Activated CD4-positive, alpha-beta T cell treated with anti-CD3 and anti-CD28 coated beads for 1 hour (primary cell): ENCODE results near the gene ACOT8.
"Not testable (repeated sequence)": the region's sequence is repeated elsewhere in the genome, so short reads cannot be mapped to it uniquely, and the experiment has no call there.

Source experiments
- DNase-seq: peaks from one replicate; pipeline ENCODE4 v3.0.0-alpha.2; 2020

Gene ACOT8

DNA sequence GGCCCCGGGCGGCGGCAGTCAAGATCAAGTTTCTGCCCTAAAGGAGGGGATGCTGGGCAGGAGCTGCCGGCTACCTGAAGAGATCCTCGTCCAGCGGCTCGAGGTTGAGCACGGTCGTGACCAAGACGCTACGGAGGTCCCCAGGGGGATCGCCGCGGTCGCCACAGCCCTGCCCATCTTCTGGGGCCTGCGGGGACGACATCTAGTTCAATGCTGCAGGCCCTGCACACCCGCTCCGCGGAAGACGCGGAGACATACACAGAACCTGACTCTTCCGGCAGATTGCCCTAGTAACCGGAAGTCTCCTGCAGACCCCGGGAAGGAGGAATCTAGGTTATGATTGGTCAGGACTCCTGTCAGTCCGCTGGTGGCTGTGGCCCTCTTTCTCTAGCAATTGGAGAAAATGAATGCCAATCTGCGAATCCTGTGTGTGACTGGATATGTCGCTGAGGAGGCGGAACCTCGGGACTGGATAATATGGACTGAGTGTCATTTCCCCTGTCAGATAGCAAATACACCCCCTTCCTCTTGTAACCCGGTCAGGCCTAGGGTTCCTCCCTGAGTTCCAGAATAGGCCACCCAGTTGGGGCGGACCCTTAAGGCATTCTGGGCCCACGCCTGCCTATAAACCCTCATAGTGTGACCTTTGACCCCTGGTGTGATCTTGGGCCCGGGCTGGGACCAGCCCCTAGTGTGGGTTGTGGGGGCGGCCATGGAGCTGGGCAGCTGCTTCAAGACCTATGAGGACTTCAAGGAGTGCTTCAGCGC is at the start of gene ACOT8, which contains the start of gene ZSWIM3:
Gene ACOT8, minus strand, starts transcription at position 279 of the 768 bp plus-strand sequence. Its CDS starts 77 bp downstream, at position 202.
Gene ZSWIM3, plus strand, starts transcription at position 501 of the 768 bp plus-strand sequence. Its CDS starts 212 bp downstream, at position 713.
- peak; percentile 83 for DNase-seq

DNA sequence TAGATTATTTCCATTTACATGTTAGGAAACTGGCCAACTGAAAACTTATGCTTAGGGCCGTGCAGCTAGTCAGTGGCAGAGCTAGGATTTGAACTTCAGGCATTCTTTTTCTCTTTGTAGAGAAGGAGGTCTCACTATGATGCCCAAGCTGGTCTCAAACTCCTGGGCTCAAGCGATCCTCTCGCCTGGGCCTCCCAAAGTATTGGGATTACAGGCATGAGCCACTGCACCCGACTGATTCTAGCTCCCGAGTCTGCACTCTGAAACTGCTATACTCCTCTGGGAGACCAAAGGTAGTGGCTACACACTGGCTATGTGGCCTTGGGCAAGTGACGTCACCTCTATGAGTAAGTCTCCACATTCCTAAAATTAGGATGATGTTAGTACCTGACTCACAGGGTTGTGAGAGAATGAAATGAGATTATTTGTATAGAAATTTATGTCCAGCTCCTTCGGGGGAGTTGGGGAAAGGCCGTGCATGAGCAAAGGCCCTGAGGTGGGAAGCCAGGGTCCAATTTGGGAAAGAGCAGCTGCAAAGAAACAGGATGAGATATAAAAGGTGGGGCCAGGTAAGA is 48.4 kb upstream of the ACOT8 start:
- no peak for DNase-seq

- DNase-seq, result no peak
Measured at GRCh38 chr20:45904583-45905504, 47.7 kb upstream of the ACOT8 start.

- DNase-seq, result no peak
Measured at GRCh38 chr20:45902199-45902701, 45.1 kb upstream of the ACOT8 start.

DNA sequence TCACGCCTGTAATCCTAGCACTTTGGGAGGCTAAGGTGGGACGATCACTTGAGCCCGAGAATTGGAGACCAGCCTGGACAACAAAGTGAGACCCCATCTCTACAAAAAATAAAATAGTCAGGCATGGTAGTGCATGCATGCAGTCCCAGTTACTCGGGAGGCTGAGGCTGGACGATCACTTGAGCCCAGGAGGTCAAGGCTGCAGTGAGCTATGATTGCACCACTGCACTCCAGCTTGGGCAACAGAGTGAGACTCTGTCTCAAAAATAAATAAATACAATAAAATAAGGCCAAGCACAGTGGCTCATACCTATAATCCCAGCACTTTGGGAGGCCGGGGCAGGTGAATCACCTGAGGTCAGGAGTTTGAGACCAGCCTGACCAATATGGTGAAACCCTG is 44.1 kb upstream of the ACOT8 start:
- not testable (repeated sequence) for DNase-seq

DNA sequence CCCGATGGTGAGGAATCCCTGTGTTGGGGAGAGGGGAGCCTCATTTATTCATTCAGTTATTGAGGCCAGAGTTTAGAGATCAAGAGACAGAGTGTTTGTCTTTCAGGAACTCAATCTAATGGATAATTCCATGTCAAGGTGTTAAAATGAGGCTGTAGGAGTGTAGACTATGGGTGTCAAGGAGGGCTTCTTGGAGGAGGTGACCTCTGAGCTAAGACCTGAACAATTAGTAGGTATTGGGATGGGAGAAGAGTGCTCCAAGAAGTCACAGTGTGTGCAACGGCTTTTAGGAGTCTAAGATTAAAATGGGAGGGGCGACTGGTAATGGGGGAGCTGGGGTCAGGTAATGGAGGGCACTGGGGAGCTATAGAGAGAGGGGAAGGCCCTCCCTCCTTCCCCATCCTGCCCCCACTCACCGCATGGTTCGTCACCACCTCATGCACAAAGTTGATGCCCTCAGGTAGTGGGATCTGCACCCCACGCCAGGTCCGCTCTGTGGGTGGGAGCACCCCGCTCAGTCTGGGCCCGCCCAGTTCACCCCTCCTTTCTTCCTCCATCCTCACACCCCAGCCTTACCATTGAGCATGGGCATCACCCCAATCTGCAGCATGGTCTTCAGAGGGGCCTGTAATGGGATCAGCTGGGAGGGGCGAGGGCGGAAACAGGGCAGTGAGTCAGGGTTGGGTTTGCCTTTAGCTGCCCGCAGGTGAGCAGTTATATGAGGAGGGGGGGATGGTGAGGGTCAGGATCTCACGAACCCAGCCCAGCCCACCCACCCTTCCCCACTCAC is 42.0 kb upstream of the ACOT8 start:
- DNase-seq, result no peak

GRCh38 chr20:45898285-45898684 is 41.1 kb upstream of the ACOT8 start:
- no peak for DNase-seq

DNA sequence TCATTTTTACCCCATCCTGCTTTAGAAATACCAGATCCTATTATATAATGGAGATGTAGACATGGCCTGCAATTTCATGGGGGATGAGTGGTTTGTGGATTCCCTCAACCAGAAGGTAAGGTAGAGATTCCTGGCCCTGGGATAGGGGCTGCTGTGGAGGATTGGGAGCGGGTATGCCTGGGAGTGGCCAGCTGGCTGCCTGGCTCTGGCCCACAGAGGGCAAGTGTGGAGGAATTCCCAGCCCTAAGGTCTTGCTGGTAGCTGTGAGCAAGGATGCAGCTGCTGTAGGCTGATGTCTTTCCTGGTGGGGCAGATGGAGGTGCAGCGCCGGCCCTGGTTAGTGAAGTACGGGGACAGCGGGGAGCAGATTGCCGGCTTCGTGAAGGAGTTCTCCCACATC is 40.5 kb upstream of the ACOT8 start:
- no peak for DNase-seq

- no peak for DNase-seq
Measured at GRCh38 chr20:45897289-45897688, 40.1 kb upstream of the ACOT8 start.

- no peak for DNase-seq
Measured at GRCh38 chr20:45896641-45897161, 39.5 kb upstream of the ACOT8 start.

- no peak for DNase-seq
Measured at GRCh38 chr20:45894797-45895196, 37.6 kb upstream of the ACOT8 start.

GRCh38 chr20:45893831-45894230 is 36.6 kb upstream of the ACOT8 start:
- DNase-seq, result no peak

DNA sequence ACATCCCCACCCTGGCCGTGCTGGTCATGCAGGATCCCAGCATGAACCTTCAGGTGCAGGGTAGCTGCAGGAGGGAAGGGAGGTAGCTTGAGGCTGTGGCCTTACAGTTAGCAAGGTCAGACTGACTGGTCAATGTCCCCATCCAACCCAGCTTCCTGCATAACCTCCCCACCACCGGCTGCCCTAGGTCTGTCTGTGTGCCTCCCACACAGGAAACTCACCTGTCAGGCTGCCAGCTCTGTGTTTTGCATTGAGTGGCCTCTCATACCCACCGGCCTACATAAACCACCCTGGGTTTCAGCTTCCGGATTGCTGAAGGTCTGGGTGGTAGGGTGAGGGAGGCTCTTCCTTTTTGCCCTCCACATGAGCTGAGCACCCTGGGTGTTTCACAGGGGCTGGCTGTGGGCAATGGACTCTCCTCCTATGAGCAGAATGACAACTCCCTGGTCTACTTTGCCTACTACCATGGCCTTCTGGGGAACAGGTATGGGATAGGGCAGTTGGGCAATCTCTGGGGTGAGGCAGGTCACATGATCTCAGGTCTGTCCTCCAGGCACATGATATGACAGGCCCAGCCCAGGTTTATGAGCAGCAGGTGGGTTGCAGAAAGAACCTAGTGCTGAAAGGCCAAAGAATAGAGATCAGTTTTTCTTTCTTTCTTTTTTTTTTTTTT is 35.8 kb upstream of the ACOT8 start:
- DNase-seq, result no peak

- no peak for DNase-seq
Measured at GRCh38 chr20:45892049-45892825, 35.0 kb upstream of the ACOT8 start.

GRCh38 chr20:45890985-45891983 is 34.1 kb upstream of the ACOT8 start, which contains the start of the genes CTSA and NEURL2:
Gene CTSA (plus strand): TSS chr20:45891335. CDS start chr20:45891569, 234 bp downstream.
Gene NEURL2 (minus strand): TSS chr20:45891208. CDS start chr20:45890991, 217 bp downstream.
- DNase-seq, result peak; percentile 77

DNA sequence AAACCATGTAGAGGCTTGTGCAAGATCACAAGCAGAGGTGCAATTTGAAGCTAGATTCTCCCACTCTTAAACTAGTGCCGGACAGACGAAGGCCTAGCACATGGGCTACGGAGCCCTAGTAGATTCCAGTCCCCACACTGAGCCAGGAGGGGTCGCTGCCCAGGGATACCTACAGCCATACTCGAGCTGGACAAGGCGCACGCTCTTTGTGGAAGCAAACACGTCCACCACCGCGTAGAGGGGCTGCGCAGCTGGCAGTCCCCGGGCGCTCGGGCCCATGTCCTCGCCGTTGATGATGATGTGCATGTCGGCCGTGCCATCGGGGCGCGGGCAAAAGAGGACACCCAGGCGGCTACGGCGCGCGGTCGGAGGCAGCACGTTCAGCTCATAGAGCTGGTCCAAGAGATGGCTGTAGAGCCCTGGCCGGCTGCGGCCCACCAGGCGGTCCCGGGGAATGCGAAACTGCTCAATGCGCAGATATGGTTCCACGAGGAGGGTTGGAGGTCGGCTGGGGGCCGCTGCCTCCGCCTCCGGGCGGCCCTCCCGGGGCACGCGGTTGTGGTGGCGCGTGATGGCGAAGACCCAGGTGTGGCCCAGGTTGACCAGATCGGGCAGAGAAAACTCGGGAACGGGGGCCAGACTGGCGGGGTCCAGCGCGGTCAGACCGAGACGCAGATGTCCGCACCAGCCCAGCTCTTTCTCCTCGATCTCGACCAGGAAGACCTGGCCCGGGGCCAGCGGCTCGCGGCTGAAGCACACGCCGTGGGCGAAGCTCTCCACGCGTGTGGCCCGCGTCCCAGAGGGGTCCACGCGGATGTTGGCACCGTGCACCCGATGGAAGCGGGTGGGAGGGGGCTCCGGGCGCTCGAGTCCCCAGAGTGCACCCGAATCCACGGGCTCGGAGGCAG is 33.1 kb upstream of the ACOT8 start:
- peak; percentile 23 for DNase-seq

DNA sequence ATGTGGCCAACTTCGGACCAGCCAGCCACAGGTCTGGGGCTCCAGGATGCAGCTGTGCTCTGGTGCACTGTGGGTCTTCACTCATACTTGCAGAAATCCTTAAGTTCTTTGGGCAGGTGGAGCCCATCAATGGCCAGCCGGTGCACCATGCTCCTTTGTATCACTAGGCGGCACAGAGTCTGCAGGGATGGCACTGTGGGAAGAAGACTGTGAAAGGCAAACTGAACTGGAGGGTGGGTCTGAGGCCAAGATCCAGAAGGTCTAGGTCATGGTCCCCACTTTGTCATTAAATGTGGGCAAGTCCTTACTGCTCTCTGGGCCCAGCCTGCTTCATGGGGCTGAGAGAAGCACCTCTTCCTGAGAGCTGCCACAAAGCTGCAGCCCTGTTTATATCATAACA is 31.5 kb upstream of the ACOT8 start:
- DNase-seq, result no peak

DNA sequence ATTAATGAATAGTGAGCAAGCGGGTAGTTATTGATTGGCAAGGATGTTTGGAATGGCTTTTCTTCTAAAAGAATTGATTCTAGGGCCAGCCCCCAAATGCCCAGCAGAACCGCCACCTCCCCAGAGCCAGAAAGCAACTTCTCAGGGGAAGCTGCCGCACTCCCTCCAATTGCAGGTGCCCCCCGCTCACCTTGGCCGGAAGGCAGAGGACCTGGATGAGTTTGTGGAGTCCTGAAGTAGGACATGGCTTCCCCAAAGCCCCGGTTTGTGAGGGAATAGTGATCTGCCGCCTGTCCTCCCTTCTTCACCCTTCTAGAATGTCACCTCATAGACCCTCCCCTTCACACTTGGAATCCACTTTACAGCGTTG is 30.1 kb upstream of the ACOT8 start, which contains the start of gene SPATA25:
Gene SPATA25, minus strand, starts transcription at position 277 of the 370 bp plus-strand sequence. Its CDS starts 32 bp downstream, at position 245.
- no peak for DNase-seq
